Lower lobe of right lung (tissue), 2 donors: ENCODE measurements around the gene MVK. TPM values are rescaled to one million over a fixed set of nuclear protein-coding genes. Genes with fewer than 3 reads are reported as not detected.

Experiments used
- ATAC-seq, 2 donors: fragments of 200-7000 bp; cut with Tn5 transposase; one replicate each; pipeline ENCODE4 v1.9.1; 2020 to 2022; ENCODE audit warnings: mild to moderate bottlenecking in 2 of 2, moderate library complexity in 2 of 2
- DNase-seq: peaks from one replicate; pipeline ENCODE4 v3.0.0-alpha.2; 2020
- H3K27ac ChIP-seq: fragments of 200-600 bp; one replicate; pipeline ENCODE4 v1.8.0; 2022
- H3K27me3 ChIP-seq: fragments of 200-600 bp; one replicate; pipeline ENCODE4 v1.8.0; 2022; ENCODE audit warnings: low read depth
- H3K36me3 ChIP-seq: fragments of 200-600 bp; one replicate; pipeline ENCODE4 v1.8.0; 2022; ENCODE audit warnings: mild to moderate bottlenecking
- H3K4me1 ChIP-seq: fragments of 200-600 bp; one replicate; pipeline ENCODE4 v1.8.0; 2022
- H3K4me3 ChIP-seq: fragments of 200-600 bp; one replicate; pipeline ENCODE4 v1.8.0; 2022; ENCODE audit warnings: mild to moderate bottlenecking
- H3K9me3 ChIP-seq: fragments of 200-600 bp; one replicate; pipeline ENCODE4 v1.8.0; 2022
- intact Hi-C: fragments of 100-400 bp; cut with DNase I; formaldehyde crosslinking; loops from one replicate; pipeline ENCODE4 v1.11.0; 2022
- total RNA-seq: library from RNA; stranded (reverse); fragmentation: NEBNext Ultra II Directional; extraction: Animal tissue kit (Norgen Biotek cat#: 25700); gene quantifications from one replicate; pipeline ENCODE4 v1.2.1, GENCODE V29; 2021
- TF ChIP-seq, protein P1 (sequence below): fragments of 200-600 bp; IDR thresholded peaks from one replicate; pipeline ENCODE4 v1.8.0; 2022; ENCODE audit warnings: antibody characterized with exemption, mild to moderate bottlenecking
- donor health status: DM: no; HTN: yes; CAD: no; lungs with severe emphysema.

The MVK gene
- total RNA-seq, 1 donor from 2014 or later, result 25.1 TPM

- no peaks in the 10 kb centered on the region for H3K36me3 ChIP-seq
- no peak overlapping the region for H3K4me3 ChIP-seq
- no peak overlapping the region for H3K27ac ChIP-seq
- peaks cover 30% of the 10 kb centered on the region for H3K27me3 ChIP-seq
- DNase-seq (no peak), ATAC-seq (no peak)
- TF ChIP-seq, protein P1, sequence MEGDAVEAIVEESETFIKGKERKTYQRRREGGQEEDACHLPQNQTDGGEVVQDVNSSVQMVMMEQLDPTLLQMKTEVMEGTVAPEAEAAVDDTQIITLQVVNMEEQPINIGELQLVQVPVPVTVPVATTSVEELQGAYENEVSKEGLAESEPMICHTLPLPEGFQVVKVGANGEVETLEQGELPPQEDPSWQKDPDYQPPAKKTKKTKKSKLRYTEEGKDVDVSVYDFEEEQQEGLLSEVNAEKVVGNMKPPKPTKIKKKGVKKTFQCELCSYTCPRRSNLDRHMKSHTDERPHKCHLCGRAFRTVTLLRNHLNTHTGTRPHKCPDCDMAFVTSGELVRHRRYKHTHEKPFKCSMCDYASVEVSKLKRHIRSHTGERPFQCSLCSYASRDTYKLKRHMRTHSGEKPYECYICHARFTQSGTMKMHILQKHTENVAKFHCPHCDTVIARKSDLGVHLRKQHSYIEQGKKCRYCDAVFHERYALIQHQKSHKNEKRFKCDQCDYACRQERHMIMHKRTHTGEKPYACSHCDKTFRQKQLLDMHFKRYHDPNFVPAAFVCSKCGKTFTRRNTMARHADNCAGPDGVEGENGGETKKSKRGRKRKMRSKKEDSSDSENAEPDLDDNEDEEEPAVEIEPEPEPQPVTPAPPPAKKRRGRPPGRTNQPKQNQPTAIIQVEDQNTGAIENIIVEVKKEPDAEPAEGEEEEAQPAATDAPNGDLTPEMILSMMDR, result no peak
- intact Hi-C loops, result no loop called here
- H3K9me3 ChIP-seq, result no peaks in the 10 kb centered on the region
- no peaks in the 10 kb centered on the region for H3K4me1 ChIP-seq
These were observed 71.6 kb downstream of the MVK start for GRCh38 chr12:109645194-109645593.

DNA sequence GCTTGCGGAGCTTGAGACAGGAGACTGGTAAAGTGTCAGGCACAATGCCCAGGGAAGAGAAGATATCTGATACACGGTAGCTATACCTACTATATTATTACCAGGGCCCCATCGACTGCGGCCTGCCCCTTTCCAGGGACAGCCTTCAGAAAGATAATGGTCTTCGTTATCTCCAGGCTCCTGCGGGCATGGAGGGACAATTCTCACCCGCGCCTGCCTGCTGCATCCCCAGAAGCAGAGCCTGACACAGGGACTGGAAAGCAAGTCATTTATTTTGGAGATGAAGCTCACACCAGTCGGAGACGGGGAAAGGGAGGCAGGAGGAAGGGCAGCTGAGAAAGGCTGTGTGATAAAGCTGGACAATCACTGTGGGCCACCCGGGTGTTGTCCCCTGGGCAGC lies 72.1 kb downstream of the MVK start:
- H3K36me3 ChIP-seq, result no peaks in the 10 kb centered on the region
- peaks cover 30% of the 10 kb centered on the region for H3K27me3 ChIP-seq
- no peak overlapping the region for H3K27ac ChIP-seq
- no peak overlapping the region for H3K4me3 ChIP-seq
- TF ChIP-seq, protein P1, result no peak
- no peaks in the 10 kb centered on the region for H3K9me3 ChIP-seq
- intact Hi-C loops, result no loop called here
- no peaks in the 10 kb centered on the region for H3K4me1 ChIP-seq
- ATAC-seq (no peak), DNase-seq (no peak)

Other genes with a start within 250 kb of the MVK start
- 0.30 TPM for gene MYO1H, start 225.9 kb upstream of the MVK start, total RNA-seq
- 61.4 TPM for gene KCTD10, start 96.5 kb upstream of the MVK start, total RNA-seq
- 40.1 TPM for gene UBE3B, start 96.2 kb upstream of the MVK start, total RNA-seq
- gene MMAB, start 290 bp upstream of the MVK start, total RNA-seq, result 55.0 TPM
- 2.4 TPM for gene FAM222A, start 140.0 kb downstream of the MVK start, total RNA-seq